ENCODE data around the gene CD200R1.

Gene CD200R1

GRCh38 chr3:112974894-112975293 is at the start of gene CD200R1:
CD200R1 (minus strand) TSS chr3:112975103; CDS start chr3:112974857, 246 bp downstream.
- DNase-seq = no peak

GRCh38 chr3:113021471-113021870 is 46.6 kb upstream of the CD200R1 start:
- no peak for DNase-seq

GRCh38 chr3:113019182-113020137 is 44.6 kb upstream of the CD200R1 start:
- peak; percentile 80 to 83 for DNase-seq

GRCh38 chr3:113018536-113019181 is 43.8 kb upstream of the CD200R1 start:
- DNase-seq = no peak

GRCh38 chr3:113013593-113013992 is 38.7 kb upstream of the CD200R1 start:
- DNase-seq = no peak

GRCh38 chr3:113008117-113008516 is 33.2 kb upstream of the CD200R1 start:
- DNase-seq = no peak

GRCh38 chr3:113006359-113007056 is 31.6 kb upstream of the CD200R1 start:
- no peak for DNase-seq

- no peak for DNase-seq
Observed at GRCh38 chr3:113005611-113006010, 30.7 kb upstream of the CD200R1 start.

GRCh38 chr3:113002679-113003078 is 27.8 kb upstream of the CD200R1 start:
- no peak for DNase-seq

- no peak for DNase-seq
Observed at GRCh38 chr3:113002037-113002436, 27.1 kb upstream of the CD200R1 start.

GRCh38 chr3:113000691-113001090 is 25.8 kb upstream of the CD200R1 start:
- no peak for DNase-seq

GRCh38 chr3:112995800-112996199 is 20.9 kb upstream of the CD200R1 start:
- no peak for DNase-seq

- DNase-seq = peak; percentile 85 to 88
Observed at GRCh38 chr3:112990672-112991602, 16.0 kb upstream of the CD200R1 start, which contains the start of gene GTPBP8. GTPBP8 (plus strand) TSS chr3:112990984; CDS start chr3:112991000, 16 bp downstream.

- DNase-seq = no peak
Observed at GRCh38 chr3:112987710-112988334, 12.9 kb upstream of the CD200R1 start.

GRCh38 chr3:112984485-112984884 is 9.6 kb upstream of the CD200R1 start:
- no peak for DNase-seq

- no peak for DNase-seq
Observed at GRCh38 chr3:112982710-112983109, 7.8 kb upstream of the CD200R1 start.

GRCh38 chr3:112980080-112980479 is 5.2 kb upstream of the CD200R1 start:
- no peak for DNase-seq

GRCh38 chr3:112979244-112979832 is 4.4 kb upstream of the CD200R1 start:
- peak in 1 of 2 experiments; percentile 3 for DNase-seq

GRCh38 chr3:112976953-112977352 is 2.0 kb upstream of the CD200R1 start:
- no peak for DNase-seq

- no peak for DNase-seq
Observed at GRCh38 chr3:112976001-112976400, 1.1 kb upstream of the CD200R1 start.

- no peak for DNase-seq
Observed at GRCh38 chr3:112974178-112974517, 755 bp downstream of the CD200R1 start.

Data from NCI-H1930 (cell line).